ENCODE measurements around the gene B4GAT1.
"Not testable (repeated sequence)": the region's sequence is repeated elsewhere in the genome, so short reads cannot be mapped to it uniquely, and the experiment has no call there.

B4GAT1 gene

GRCh38 chr11:66320748-66321147 is 26.7 kb downstream of the B4GAT1 start:
- not testable (repeated sequence) for DNase-seq

- DNase-seq = not testable (repeated sequence)
These were observed 27.1 kb downstream of the B4GAT1 start for GRCh38 chr11:66320289-66320688.

- DNase-seq = no peak
These were observed 28.8 kb downstream of the B4GAT1 start for GRCh38 chr11:66318600-66318970.

- DNase-seq = peak; percentile 73
These were observed 29.5 kb downstream of the B4GAT1 start for GRCh38 chr11:66317723-66318599.

- peak; percentile 79 for DNase-seq
These were observed 30.1 kb downstream of the B4GAT1 start for GRCh38 chr11:66317322-66317722.

- peak; percentile 91 for DNase-seq
These were observed 30.6 kb downstream of the B4GAT1 start, which contains the start of gene CD248 for GRCh38 chr11:66316849-66317251. CD248 (minus strand) TSS chr11:66317044; CDS start chr11:66317027, 17 bp downstream.

- no peak for DNase-seq
These were observed 31.3 kb downstream of the B4GAT1 start for GRCh38 chr11:66315921-66316811.

GRCh38 chr11:66315498-66315885 is 31.9 kb downstream of the B4GAT1 start:
- peak; percentile 31 for DNase-seq

- peak; percentile 39 for DNase-seq
These were observed 32.6 kb downstream of the B4GAT1 start for GRCh38 chr11:66314561-66315497.

- no peak for DNase-seq
These were observed 33.3 kb downstream of the B4GAT1 start for GRCh38 chr11:66314186-66314501.

- DNase-seq = peak; percentile 90
These were observed 33.9 kb downstream of the B4GAT1 start for GRCh38 chr11:66313321-66314185.

GRCh38 chr11:66312549-66313320 is 34.7 kb downstream of the B4GAT1 start:
- DNase-seq = peak; percentile 99

GRCh38 chr11:66311965-66312548 is 35.4 kb downstream of the B4GAT1 start:
- DNase-seq = peak; percentile 94

- DNase-seq = no peak
These were observed 35.9 kb downstream of the B4GAT1 start for GRCh38 chr11:66311470-66311964.

- peak; percentile 4 for DNase-seq
These were observed 36.5 kb downstream of the B4GAT1 start for GRCh38 chr11:66310803-66311440.

- DNase-seq = peak; percentile 18
These were observed 37.1 kb downstream of the B4GAT1 start for GRCh38 chr11:66310324-66310723.

- no peak for DNase-seq
These were observed 38.0 kb downstream of the B4GAT1 start for GRCh38 chr11:66309475-66309874.

- peak; percentile 3 for DNase-seq
These were observed 44.8 kb downstream of the B4GAT1 start for GRCh38 chr11:66302656-66303055.

- DNase-seq = peak; percentile 8
These were observed 48.2 kb downstream of the B4GAT1 start for GRCh38 chr11:66299186-66299585.

GRCh38 chr11:66297610-66298009 is 49.8 kb downstream of the B4GAT1 start:
- DNase-seq = peak; percentile 4

All from left hindlimb (tissue), 1 donor.